Kidney (tissue), 14 donors: Measurements from ENCODE around the gene IRS2. TPM values are rescaled to one million over a fixed set of nuclear protein-coding genes. Genes with fewer than 3 reads are reported as not detected.

ENCODE experiments used
- DNase-seq, 5 donors: peaks; one replicate each; pipeline ENCODE4 v3.0.0-alpha.2; 2013 to 2020
- FAIRE-seq: peaks from 2 replicates; lab custom pipeline; 2012; peaks lifted over from hg19 to GRCh38; lab: Jason Lieb, UNC
- H3K27ac ChIP-seq, 2 donors: one replicate each; pipeline ENCODE4 v1.7.0; 2013; ENCODE audit warnings: low read depth in 2 of 2, low read length in 2 of 2, inconsistent platforms in 1 of 2
- H3K27me3 ChIP-seq: one replicate; pipeline ENCODE4 v1.7.1; 2013; ENCODE audit warnings: low read length, inconsistent platforms; ENCODE audit not compliant: control insufficient read depth, insufficient read depth
- H3K36me3 ChIP-seq, 3 donors: one replicate each; pipeline versions ENCODE4 v1.7.0 to v1.7.1; 2013; ENCODE audit warnings: low read length in 3 of 3, control low read depth in 1 of 3, inconsistent platforms in 1 of 3; ENCODE audit not compliant: insufficient read depth in 3 of 3, control insufficient read depth in 2 of 3
- H3K4me1 ChIP-seq, 3 donors: one replicate each; pipeline versions ENCODE4 v1.7.0 to v1.7.1; 2013; ENCODE audit warnings: low read length in 3 of 3, inconsistent platforms in 1 of 3, low read depth in 1 of 3; ENCODE audit not compliant: control insufficient read depth in 2 of 3, insufficient read depth in 2 of 3
- H3K4me3 ChIP-seq, 3 donors: one replicate each; pipeline versions ENCODE4 v1.7.0 to v1.8.1; 2013; ENCODE audit warnings: low read length in 3 of 3, control low read depth in 1 of 3, inconsistent platforms in 1 of 3
- H3K9ac ChIP-seq, 3 donors: one replicate each; pipeline versions ENCODE4 v1.7.0 to v1.7.1; 2013; ENCODE audit warnings: low read length in 3 of 3, control low read depth in 1 of 3, inconsistent platforms in 1 of 3
- H3K9me3 ChIP-seq, 3 donors: one replicate each; pipeline versions ENCODE4 v1.7.0 to v1.7.1; 2013; ENCODE audit warnings: low read length in 3 of 3, control low read depth in 1 of 3, inconsistent platforms in 1 of 3; ENCODE audit not compliant: control insufficient read depth in 2 of 3, insufficient read depth in 1 of 3
- CTCF ChIP-seq: IDR thresholded peaks from 3 replicates; pipeline ENCODE4 v1.5.1; 2012; ENCODE audit warnings: mild to moderate bottlenecking, moderate library complexity, borderline replicate concordance; ENCODE audit not compliant: insufficient read depth; ENCODE audit errors: extremely low read depth
- intact Hi-C: fragments of 100-400 bp; cut with DNase I; formaldehyde crosslinking; loops from one replicate; pipeline ENCODE4 v1.11.1; 2022
- polyA plus RNA-seq: library from polyadenylated mRNA; stranded (reverse); fragments of 350-450 nt; fragmentation: Illumina TruSeq; extraction: RNeasy Lipid Tissue Mini Kit (QIAGEN cat#74804); gene quantifications from one replicate; pipeline ENCODE4 v1.2.3, GENCODE V29; 2014; ENCODE audit warnings: low read depth, low replicate concordance; ENCODE audit not compliant: insufficient read depth
- total RNA-seq: library from RNA; stranded (reverse); fragmentation: NEBNext Ultra II Directional; extraction: Animal tissue kit (Norgen Biotek cat#: 25700); gene quantifications from one replicate; pipeline ENCODE4 v1.2.1, GENCODE V29; 2021
- donor health status: control.
- donor health status: control.
- donor health status: control.
- donor health status: control.
- donor health status: control.
- donor health status: DM: yes; HTN: yes; CAD: no.
- donor health status: Normal renal cell carcinoma (clear cell type).

The IRS2 gene
- total and polyA plus RNA-seq, 2 donors from 2014 or later: 2.1 to 12.9 TPM

GRCh38 chr13:109810761-109811510 lies 24.6 kb upstream of the IRS2 start:
- H3K9me3 ChIP-seq: no peaks in the 10 kb centered on the region
- DNase-seq: peak in 1 of 5 donors; percentile 78
- H3K9ac ChIP-seq: no peak overlapping the region
- H3K27me3 ChIP-seq: no peaks in the 10 kb centered on the region
- intact Hi-C loops: no loop called here
- FAIRE-seq: no peak
- no peaks in the 10 kb centered on the region for H3K36me3 ChIP-seq
- H3K4me1 ChIP-seq: no peaks in the 10 kb centered on the region
- TF ChIP-seq CTCF: no peak
- no peak overlapping the region for H3K4me3 ChIP-seq
- no peak overlapping the region for H3K27ac ChIP-seq

GRCh38 chr13:109809216-109809932 lies 23.0 kb upstream of the IRS2 start:
- intact Hi-C loops: no loop called here
- Histone ChIP-seq H3K4me1 (no peaks in the 10 kb centered on the region), H3K9me3 (no peaks in the 10 kb centered on the region), H3K27me3 (no peaks in the 10 kb centered on the region), H3K9ac (no peak overlapping the region), H3K27ac (no peak overlapping the region), H3K36me3 (no peaks in the 10 kb centered on the region), H3K4me3 (no peak overlapping the region)
- peak in 1 of 5 donors; percentile 23 for DNase-seq
- no peak for TF ChIP-seq CTCF
- FAIRE-seq: no peak

- no peak for DNase-seq
- FAIRE-seq: no peak
- H3K4me3 ChIP-seq: no peak overlapping the region
- TF ChIP-seq CTCF: no peak
- H3K4me1 ChIP-seq: no peaks in the 10 kb centered on the region
- no peaks in the 10 kb centered on the region for H3K27me3 ChIP-seq
- no peak overlapping the region for H3K9ac ChIP-seq
- no peak overlapping the region for H3K27ac ChIP-seq
- no peaks in the 10 kb centered on the region for H3K9me3 ChIP-seq
- no peaks in the 10 kb centered on the region for H3K36me3 ChIP-seq
- intact Hi-C loops: no loop called here
Measured at GRCh38 chr13:109807345-109807744, 21.0 kb upstream of the IRS2 start.
